Common myeloid progenitor, CD34-positive (primary cell): ENCODE results near the gene VSIG1.

Experiments used
- CTCF ChIA-PET: fragments of 350-600 bp; sonication (Branson Sonifier 250); formaldehyde crosslinking; loops from one replicate; lab custom pipeline; 2021; ENCODE audit warnings: antibody characterized with exemption; lab: Charles Lee
- POLR2A ChIA-PET: fragments of 350-600 bp; sonication (Branson Sonifier 250); formaldehyde crosslinking; loops from one replicate; lab custom pipeline; 2021; ENCODE audit warnings: antibody characterized with exemption; lab: Charles Lee
- DNase-seq, 3 donors: peaks; one replicate each; pipeline versions ENCODE4 v3.0.0 to v3.0.0-alpha.2; 2013
- H3K27ac ChIP-seq, 2 experiments: 1 replicate in 1 of 2; 2 replicates in 1 of 2; pipeline ENCODE4 v1.7.0; 2013; ENCODE audit warnings: inconsistent platforms in 2 of 2, low read length in 2 of 2, mild to moderate bottlenecking in 2 of 2, low read depth in 1 of 2, moderate library complexity in 1 of 2; ENCODE audit not compliant: severe bottlenecking in 2 of 2, insufficient read depth in 1 of 2, poor library complexity in 1 of 2
- H3K27me3 ChIP-seq, 5 experiments: replicated peaks in 2 of 5; 1 replicate in 3 of 5; 2 replicates in 2 of 5; pipeline versions ENCODE4 v1.6.1 to v1.7.0; 2013; ENCODE audit warnings: low read length in 4 of 5, mild to moderate bottlenecking in 2 of 5, moderate library complexity in 2 of 5, inconsistent platforms in 1 of 5; ENCODE audit not compliant: insufficient read depth in 5 of 5, control insufficient read depth in 4 of 5
- H3K36me3 ChIP-seq, 4 experiments: 1 replicate in 2 of 4; 2 replicates in 2 of 4; pipeline versions ENCODE4 v1.6.1 to v1.7.0; 2013; ENCODE audit warnings: low read length in 3 of 4, control low read depth in 1 of 4, mild to moderate bottlenecking in 1 of 4; ENCODE audit not compliant: control insufficient read depth in 4 of 4, insufficient read depth in 4 of 4
- H3K4me1 ChIP-seq, 4 experiments: 1 replicate in 3 of 4; 2 replicates in 1 of 4; pipeline versions ENCODE4 v1.6.1 to v1.7.1; 2013; ENCODE audit warnings: low read length in 3 of 4, mild to moderate bottlenecking in 3 of 4, control low read depth in 1 of 4, inconsistent platforms in 1 of 4, moderate library complexity in 1 of 4; ENCODE audit not compliant: control insufficient read depth in 4 of 4, insufficient read depth in 4 of 4; ENCODE audit errors: control extremely low read depth in 1 of 4
- H3K4me3 ChIP-seq, 7 experiments: 1 replicate in 4 of 7; 2 replicates in 3 of 7; pipeline versions ENCODE4 v1.5.1 to v1.7.0; 2013; ENCODE audit warnings: mild to moderate bottlenecking in 7 of 7, low read length in 6 of 7, moderate library complexity in 6 of 7, inconsistent platforms in 2 of 7, low read depth in 2 of 7, control low read depth in 1 of 7; ENCODE audit not compliant: insufficient read depth in 4 of 7, control insufficient read depth in 1 of 7; ENCODE audit errors: extremely low read depth in 1 of 7
- H3K9me3 ChIP-seq, 5 experiments: 1 replicate in 4 of 5; 2 replicates in 1 of 5; pipeline versions ENCODE4 v1.6.1 to v1.7.1; 2013; ENCODE audit warnings: low read length in 4 of 5, mild to moderate bottlenecking in 2 of 5, inconsistent platforms in 1 of 5, low read depth in 1 of 5, moderate library complexity in 1 of 5; ENCODE audit not compliant: control insufficient read depth in 4 of 5, insufficient read depth in 2 of 5; ENCODE audit errors: control extremely low read depth in 1 of 5
- WGBS: methylation state at CpG from one replicate; pipeline ENCODE4 v1.1.5; 2013; ENCODE audit not compliant: insufficient coverage; 5-methylcytosine and 5-hydroxymethylcytosine counted together

VSIG1 gene

DNA sequence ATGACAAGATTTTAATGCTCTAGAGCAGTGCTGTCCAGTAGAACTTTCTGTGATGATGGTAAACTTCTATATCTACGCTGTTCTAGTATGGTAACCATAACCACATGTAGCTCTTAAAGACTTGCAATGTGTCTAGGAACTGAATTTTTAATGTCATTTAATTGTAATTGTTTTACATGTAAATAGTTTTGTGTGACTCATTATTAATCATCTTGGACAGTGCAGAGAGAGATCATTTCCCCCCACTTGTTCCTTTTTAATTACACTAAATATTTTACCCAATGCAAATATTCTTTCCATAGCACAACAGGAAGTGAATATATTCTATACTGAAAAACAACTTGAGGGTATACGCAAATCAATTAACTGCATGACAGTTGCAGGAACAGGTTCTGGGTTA, 52.5 kb downstream of the VSIG1 start:
- H3K4me3 ChIP-seq, result no peak overlapping the region
- CTCF ChIA-PET, result no interaction called here
- no CpG with 5 or more reads among the region's 2 CpGs for WGBS
- no peak overlapping the region for H3K27ac ChIP-seq
- no peaks in the 10 kb centered on the region for H3K9me3 ChIP-seq
- POLR2A ChIA-PET, result interaction anchor here (0.6 kb wide), 1 partner anchor 367 kb away, joined by 4 read pairs; no protein-coding TSS in a partner anchor
- H3K4me1 ChIP-seq, result peaks cover 0 to 1% (median under 1%) of the 10 kb centered on the region in 4 experiments
- no peak for DNase-seq
- no peaks in the 10 kb centered on the region for H3K36me3 ChIP-seq
- H3K27me3 ChIP-seq, result no peaks in the 10 kb centered on the region

GRCh38 chrX:108105473-108105872, 60.6 kb downstream of the VSIG1 start:
- no peaks in the 10 kb centered on the region for H3K36me3 ChIP-seq
- no peak overlapping the region for H3K27ac ChIP-seq
- no peak overlapping the region for H3K4me3 ChIP-seq
- no peaks in the 10 kb centered on the region for H3K4me1 ChIP-seq
- no peak for DNase-seq
- H3K27me3 ChIP-seq, result no peaks in the 10 kb centered on the region
- ChIA-PET POLR2A (no interaction called here), CTCF (no interaction called here)
- peaks cover 0 to 3% (median 0%) of the 10 kb centered on the region in 5 experiments for H3K9me3 ChIP-seq

DNA sequence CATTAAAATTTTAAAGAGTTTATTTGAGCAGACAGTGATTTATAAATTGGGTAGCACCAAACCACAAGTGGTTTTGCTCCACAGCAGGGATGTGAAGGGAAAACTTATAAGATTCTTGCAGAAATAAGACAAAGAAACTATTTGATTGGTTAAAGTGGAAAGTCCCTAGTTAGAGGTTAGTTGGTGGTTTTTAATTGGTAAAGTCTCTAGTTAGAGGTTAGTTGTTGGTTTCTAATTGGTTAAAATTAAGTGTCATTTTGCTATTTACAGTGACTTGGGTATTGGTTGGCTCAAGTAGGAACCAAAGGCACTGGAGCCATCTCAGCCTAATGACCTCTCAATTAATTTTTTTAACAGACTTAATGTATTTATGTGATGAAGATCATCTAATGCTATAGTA, 69.7 kb downstream of the VSIG1 start:
- H3K27me3 ChIP-seq, result no peaks in the 10 kb centered on the region
- H3K9me3 ChIP-seq, result no peaks in the 10 kb centered on the region
- no peaks in the 10 kb centered on the region for H3K4me1 ChIP-seq
- POLR2A ChIA-PET, result no interaction called here
- CTCF ChIA-PET, result no interaction called here
- no peaks in the 10 kb centered on the region for H3K36me3 ChIP-seq
- H3K4me3 ChIP-seq, result no peak overlapping the region
- DNase-seq, result no peak
- no peak overlapping the region for H3K27ac ChIP-seq

- Histone ChIP-seq H3K4me3 (no peak overlapping the region), H3K27ac (no peak overlapping the region)
- CTCF ChIA-PET, result no interaction called here
These were observed 73.1 kb downstream of the VSIG1 start for GRCh38 chrX:108117988-108118387.

GRCh38 chrX:108121291-108121690, 76.4 kb downstream of the VSIG1 start:
- 68% methylated on average over 3 of the region's 3 CpGs for WGBS
- ChIA-PET POLR2A (no interaction called here), CTCF (no interaction called here)
- no peaks in the 10 kb centered on the region for H3K9me3 ChIP-seq
- no peaks in the 10 kb centered on the region for H3K27me3 ChIP-seq
- no peaks in the 10 kb centered on the region for H3K4me1 ChIP-seq
- DNase-seq, result no peak
- no peak overlapping the region for H3K27ac ChIP-seq
- H3K4me3 ChIP-seq, result no peak overlapping the region
- no peaks in the 10 kb centered on the region for H3K36me3 ChIP-seq

More at GRCh38 chrX:108117988-108118387, 73.1 kb downstream of the VSIG1 start:
- no peak for DNase-seq
- H3K9me3 ChIP-seq, result no peaks in the 10 kb centered on the region
- H3K27me3 ChIP-seq, result no peaks in the 10 kb centered on the region
- POLR2A ChIA-PET, result no interaction called here
- no peaks in the 10 kb centered on the region for H3K36me3 ChIP-seq
- no peaks in the 10 kb centered on the region for H3K4me1 ChIP-seq
- no CpG with 5 or more reads among the region's 3 CpGs for WGBS

GRCh38 chrX:108122748-108123147, 77.9 kb downstream of the VSIG1 start:
- H3K27me3 ChIP-seq, result no peaks in the 10 kb centered on the region
- 93% methylated on average over 2 of the region's 2 CpGs for WGBS
- H3K9me3 ChIP-seq, result no peaks in the 10 kb centered on the region
- H3K36me3 ChIP-seq, result no peaks in the 10 kb centered on the region
- no peak for DNase-seq
- ChIA-PET POLR2A (no interaction called here), CTCF (no interaction called here)
- no peaks in the 10 kb centered on the region for H3K4me1 ChIP-seq
- no peak overlapping the region for H3K4me3 ChIP-seq
- no peak overlapping the region for H3K27ac ChIP-seq

- CTCF ChIA-PET, result no interaction called here
- POLR2A ChIA-PET, result no interaction called here
- Histone ChIP-seq H3K4me1 (no peaks in the 10 kb centered on the region), H3K4me3 (no peak overlapping the region), H3K36me3 (no peaks in the 10 kb centered on the region), H3K27ac (no peak overlapping the region), H3K27me3 (no peaks in the 10 kb centered on the region), H3K9me3 (no peaks in the 10 kb centered on the region)
- DNase-seq, result no peak
- 100% methylated on average over 1 of the region's 3 CpGs for WGBS
These were observed 78.9 kb downstream of the VSIG1 start for GRCh38 chrX:108123591-108124366.
